CD4-positive, alpha-beta T cell treated with Interleukin-15 for 4 hours (primary cell): ENCODE results near the gene BMP8A.
A peak's percentile ranks its signal among the peaks of the same experiment; 100 is the strongest.
"Not testable (repeated sequence)": the region's sequence is repeated elsewhere in the genome, so short reads cannot be mapped to it uniquely, and the experiment has no call there.

Experiments
- DNase-seq: peaks from one replicate; pipeline ENCODE4 v3.0.0-alpha.2; 2020; ENCODE audit warnings: low spot score

Gene BMP8A, protein sequence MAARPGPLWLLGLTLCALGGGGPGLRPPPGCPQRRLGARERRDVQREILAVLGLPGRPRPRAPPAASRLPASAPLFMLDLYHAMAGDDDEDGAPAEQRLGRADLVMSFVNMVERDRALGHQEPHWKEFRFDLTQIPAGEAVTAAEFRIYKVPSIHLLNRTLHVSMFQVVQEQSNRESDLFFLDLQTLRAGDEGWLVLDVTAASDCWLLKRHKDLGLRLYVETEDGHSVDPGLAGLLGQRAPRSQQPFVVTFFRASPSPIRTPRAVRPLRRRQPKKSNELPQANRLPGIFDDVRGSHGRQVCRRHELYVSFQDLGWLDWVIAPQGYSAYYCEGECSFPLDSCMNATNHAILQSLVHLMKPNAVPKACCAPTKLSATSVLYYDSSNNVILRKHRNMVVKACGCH

GRCh38 chr1:39491146-39491921 lies at the start of gene BMP8A:
TSS of gene BMP8A (plus strand) at chr1:39491636. CDS start at chr1:39491992, 356 bp downstream.
- DNase-seq: peak; percentile 70

- DNase-seq: no peak
These were observed 49.6 kb upstream of the BMP8A start for GRCh38 chr1:39441797-39442196.

GRCh38 chr1:39445573-39445972 lies 45.9 kb upstream of the BMP8A start:
- DNase-seq: no peak

DNA sequence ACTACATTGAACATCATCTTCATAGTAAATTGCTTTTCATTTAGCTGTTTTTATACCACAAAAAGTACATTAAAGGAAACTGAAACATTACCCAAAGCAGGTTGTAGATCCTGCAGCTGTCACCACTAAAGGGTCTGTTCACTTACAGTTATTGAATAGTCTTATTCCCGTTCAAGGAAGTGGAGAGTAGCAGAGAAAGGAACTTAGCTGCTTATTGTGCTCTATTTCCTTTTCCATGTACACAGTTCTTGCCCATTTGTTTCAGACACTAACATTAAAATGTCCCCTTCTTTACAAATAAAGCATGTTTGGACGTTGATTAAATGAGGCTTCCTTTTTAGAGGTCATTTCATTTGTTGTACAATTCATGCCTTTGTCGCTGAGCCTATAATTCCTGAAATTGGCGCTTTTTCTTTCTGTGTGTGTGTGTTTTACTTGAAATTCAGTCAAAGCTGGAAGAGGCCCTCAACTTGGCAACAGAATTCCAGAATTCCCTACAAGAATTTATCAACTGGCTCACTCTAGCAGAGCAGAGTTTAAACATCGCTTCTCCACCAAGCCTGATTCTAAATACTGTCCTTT lies 44.4 kb upstream of the BMP8A start:
- DNase-seq: no peak

- DNase-seq: not testable (repeated sequence)
These were observed 41.4 kb upstream of the BMP8A start for GRCh38 chr1:39450041-39450440.

DNA sequence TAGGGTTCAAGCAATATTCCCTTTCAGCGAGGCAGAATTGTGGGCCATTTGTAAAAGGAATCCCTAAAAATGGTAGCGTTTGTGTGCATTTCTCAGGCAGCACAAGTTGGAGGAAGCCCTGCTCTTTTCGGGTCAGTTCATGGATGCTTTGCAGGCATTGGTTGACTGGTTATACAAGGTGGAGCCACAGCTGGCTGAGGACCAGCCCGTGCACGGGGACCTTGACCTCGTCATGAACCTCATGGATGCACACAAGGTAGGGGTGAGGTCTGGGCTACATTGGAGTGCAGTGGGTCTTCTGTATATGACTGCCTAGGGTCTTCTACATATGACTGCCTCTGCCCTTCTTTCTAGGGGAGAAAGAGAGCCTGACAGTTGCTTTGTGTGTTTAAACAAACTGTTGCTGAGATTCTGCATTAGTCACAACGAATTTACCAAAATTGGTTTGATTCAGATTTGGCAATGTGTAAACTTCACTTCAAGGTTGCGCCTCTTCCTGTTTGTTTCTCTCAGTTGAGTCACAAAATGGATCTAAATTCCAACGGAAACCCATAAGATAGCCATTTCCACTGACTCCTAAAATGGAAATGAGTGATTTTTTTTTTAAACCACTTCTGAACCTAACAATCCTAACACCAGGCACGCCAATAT lies 40.4 kb upstream of the BMP8A start:
- no peak for DNase-seq

DNA sequence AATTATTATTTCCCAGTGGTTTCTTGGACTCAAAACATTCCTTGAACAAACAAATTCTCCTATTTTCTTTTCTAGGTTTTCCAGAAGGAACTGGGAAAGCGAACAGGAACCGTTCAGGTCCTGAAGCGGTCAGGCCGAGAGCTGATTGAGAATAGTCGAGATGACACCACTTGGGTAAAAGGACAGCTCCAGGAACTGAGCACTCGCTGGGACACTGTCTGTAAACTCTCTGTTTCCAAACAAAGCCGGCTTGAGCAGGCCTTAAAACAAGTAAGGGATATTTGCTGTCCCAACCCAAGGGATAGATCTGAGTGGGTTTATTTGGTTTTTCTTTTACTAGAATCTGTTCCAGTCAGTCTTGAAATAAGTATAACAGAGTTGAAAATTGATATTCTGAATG lies 39.4 kb upstream of the BMP8A start:
- DNase-seq: no peak

GRCh38 chr1:39452540-39452939 lies 38.9 kb upstream of the BMP8A start:
- DNase-seq: no peak

DNA sequence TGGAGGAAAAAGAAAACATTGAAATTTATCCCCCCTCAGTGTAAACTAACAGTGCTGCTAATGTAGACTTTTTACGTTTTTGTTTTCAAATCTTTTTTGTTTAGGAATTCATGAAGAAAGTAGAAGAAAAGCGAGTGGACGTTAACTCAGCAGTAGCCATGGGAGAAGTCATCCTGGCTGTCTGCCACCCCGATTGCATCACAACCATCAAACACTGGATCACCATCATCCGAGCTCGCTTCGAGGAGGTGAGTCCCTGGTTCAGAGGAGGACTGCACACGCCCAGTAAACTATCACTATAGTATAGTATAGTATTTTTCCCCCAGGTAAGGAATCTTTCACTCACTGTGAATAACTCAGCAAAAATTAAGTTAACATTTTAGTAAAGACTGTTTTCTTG lies 37.8 kb upstream of the BMP8A start:
- no peak for DNase-seq

GRCh38 chr1:39458991-39459390 lies 32.4 kb upstream of the BMP8A start:
- no peak for DNase-seq

- no peak for DNase-seq
These were observed 29.4 kb upstream of the BMP8A start for GRCh38 chr1:39462074-39462473.

GRCh38 chr1:39466413-39467107 lies 24.9 kb upstream of the BMP8A start:
- no peak for DNase-seq

DNA sequence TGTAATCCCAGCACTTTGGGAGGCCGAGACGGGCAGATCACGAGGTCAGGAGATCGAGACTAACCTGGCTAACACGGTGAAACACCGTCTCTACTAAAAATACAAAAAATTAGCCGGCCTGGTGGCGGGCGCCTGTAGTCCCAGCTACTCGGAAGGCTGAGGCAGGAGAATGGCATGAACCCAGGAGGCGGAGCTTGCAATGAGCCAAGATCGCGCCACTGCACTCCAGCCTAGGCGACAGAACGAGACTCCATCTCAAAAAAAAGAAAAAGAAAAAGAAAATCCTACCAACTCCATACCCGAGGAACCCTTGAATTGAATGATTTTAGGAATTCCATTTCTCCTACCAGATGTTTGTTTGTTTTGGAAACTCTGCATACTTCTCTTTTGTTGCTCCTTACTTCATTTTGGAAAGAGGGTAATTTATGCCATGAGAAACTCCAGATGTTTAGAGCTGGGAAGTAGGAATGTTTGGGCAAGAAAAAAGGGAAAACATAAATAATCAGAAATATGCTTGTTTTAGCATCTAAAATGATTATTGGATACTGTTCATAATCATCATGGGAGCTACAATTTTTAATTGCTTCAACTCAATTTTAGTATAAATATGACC lies 24.2 kb upstream of the BMP8A start:
- not testable (repeated sequence) for DNase-seq

GRCh38 chr1:39469150-39469549 lies 22.3 kb upstream of the BMP8A start:
- DNase-seq: no peak

DNA sequence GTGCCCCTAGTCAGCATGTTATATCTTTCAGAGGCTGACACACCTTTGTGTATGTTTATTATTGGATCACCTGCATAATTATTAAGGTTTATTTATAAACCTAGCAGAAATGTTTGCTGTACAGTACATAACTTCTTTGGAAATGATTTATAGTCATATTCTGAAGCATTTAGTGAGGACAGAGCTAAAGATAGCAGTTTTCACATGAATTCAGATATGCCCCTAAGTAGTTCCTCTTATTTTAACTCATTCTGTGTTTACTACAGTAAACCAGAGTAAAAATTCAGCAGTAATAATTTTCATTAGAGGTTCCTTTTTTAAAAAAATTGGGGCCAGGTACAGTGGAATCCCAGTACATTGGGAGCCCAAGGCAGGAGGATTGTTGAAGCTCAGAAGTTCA lies 21.4 kb upstream of the BMP8A start:
- no peak for DNase-seq

GRCh38 chr1:39472826-39473225 lies 18.6 kb upstream of the BMP8A start:
- DNase-seq: no peak

GRCh38 chr1:39473324-39473723 lies 18.1 kb upstream of the BMP8A start:
- DNase-seq: no peak

DNA sequence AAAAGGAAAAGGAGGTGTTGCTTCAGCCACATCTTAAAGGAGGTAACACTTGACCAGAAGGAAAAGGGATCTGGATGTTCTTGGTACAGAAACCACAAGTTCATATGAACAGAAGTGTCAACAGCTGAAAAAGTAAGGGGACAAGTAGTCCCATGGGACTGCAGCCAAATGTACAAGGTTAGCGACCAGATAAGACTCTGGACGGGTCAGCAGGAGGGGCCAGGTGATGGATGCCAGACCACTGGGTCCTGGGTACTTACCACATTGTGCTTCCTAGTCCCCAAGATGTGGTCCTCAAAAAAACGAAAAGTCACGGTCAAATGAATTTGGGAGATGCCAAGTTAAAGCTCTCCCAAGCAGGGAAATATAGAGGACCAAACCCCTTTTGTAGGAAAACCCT lies 16.6 kb upstream of the BMP8A start:
- no peak for DNase-seq

- DNase-seq: not testable (repeated sequence)
These were observed 15.9 kb upstream of the BMP8A start for GRCh38 chr1:39475551-39475950.

DNA sequence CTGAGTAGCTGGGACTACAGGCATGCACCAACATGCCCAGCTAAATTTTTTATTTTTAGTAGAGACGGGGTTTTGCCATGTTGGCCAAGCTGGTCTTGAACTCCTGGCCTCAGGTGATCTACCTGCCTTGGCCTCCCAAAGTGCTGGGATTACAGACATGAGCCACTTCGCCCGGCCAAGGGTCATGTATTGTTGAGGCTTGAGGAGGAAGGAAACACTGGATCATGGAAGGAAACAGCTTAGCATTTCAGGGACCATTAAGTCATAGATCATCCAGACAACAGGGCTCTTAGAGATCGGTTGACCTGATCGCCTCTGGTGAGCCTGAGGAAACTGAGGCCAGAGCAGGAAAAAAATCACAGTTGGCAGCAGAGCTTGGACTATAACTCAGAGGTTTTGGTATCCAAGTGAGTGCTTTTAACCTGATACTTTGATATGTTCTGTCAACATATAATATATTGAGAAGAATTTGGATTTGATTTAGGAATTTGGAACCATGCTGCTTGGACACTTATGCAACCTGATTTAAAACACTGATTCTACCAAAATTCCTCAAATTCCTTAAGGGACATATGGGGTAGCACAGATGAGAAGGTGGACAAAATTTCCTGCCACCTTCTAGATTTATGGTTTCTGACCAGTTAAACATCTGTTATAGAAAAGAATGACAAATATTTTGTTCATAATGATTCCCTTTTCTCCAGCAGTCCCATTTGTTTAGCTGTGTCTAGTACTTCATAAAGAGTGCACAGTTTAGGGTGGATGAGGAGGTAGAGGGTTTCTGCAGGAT lies 13.1 kb upstream of the BMP8A start:
- no peak for DNase-seq

- DNase-seq: no peak
These were observed 10.1 kb upstream of the BMP8A start for GRCh38 chr1:39481289-39481688.
